WTC11 (cell line): ENCODE results near the gene DCAF10. TPM values are rescaled to one million over a fixed set of nuclear protein-coding genes. Genes with fewer than 3 reads are reported as not detected.

Experiments used
- AR ChIP-seq: fragments of 250-450 bp; sonication (Bioruptor Pico); IDR thresholded peaks from 2 replicates; pipeline ENCODE4 v1.9.0; 2021; ENCODE audit warnings: mild to moderate bottlenecking
- ARID4B ChIP-seq: sonication (generic); formaldehyde crosslinking; IDR thresholded peaks from 2 replicates; pipeline ENCODE4 v1.8.0; 2023; ENCODE audit warnings: missing genetic modification reagents, mild to moderate bottlenecking, borderline replicate concordance
- ATF3 ChIP-seq: sonication (generic); formaldehyde crosslinking; conservative IDR thresholded peaks from 2 replicates; pipeline ENCODE4 v1.8.1; 2022; ENCODE audit warnings: mild to moderate bottlenecking, missing genetic modification reagents
- E2F1 ChIP-seq: sonication (generic); formaldehyde crosslinking; IDR thresholded peaks from 2 replicates; pipeline ENCODE4 v1.8.0; 2022; ENCODE audit warnings: mild to moderate bottlenecking, missing genetic modification reagents
- E2F4 ChIP-seq: sonication (generic); formaldehyde crosslinking; IDR thresholded peaks from 2 replicates; pipeline ENCODE4 v1.8.1; 2022; ENCODE audit warnings: low read depth, mild to moderate bottlenecking, moderate library complexity, missing genetic modification reagents, borderline replicate concordance
- ELF4 ChIP-seq: sonication (generic); formaldehyde crosslinking; IDR thresholded peaks from 2 replicates; pipeline ENCODE4 v1.8.1; 2022; ENCODE audit warnings: low read depth, mild to moderate bottlenecking, moderate library complexity, missing genetic modification reagents
- ESRRA ChIP-seq: sonication (generic); formaldehyde crosslinking; IDR thresholded peaks from 2 replicates; pipeline ENCODE4 v1.8.1; 2022; ENCODE audit warnings: mild to moderate bottlenecking, missing genetic modification reagents, borderline replicate concordance
- GABPB1 ChIP-seq: sonication (generic); formaldehyde crosslinking; IDR thresholded peaks from 2 replicates; pipeline ENCODE4 v1.8.1; 2023; ENCODE audit warnings: mild to moderate bottlenecking, missing genetic modification reagents
- MAX ChIP-seq: sonication (generic); formaldehyde crosslinking; IDR thresholded peaks from 2 replicates; pipeline ENCODE4 v1.8.0; 2022; ENCODE audit warnings: mild to moderate bottlenecking, missing genetic modification reagents
- NFATC4 ChIP-seq: fragments of 250-450 bp; sonication (Bioruptor Pico); IDR thresholded peaks from 2 replicates; pipeline ENCODE4 v1.9.0; 2021; ENCODE audit warnings: mild to moderate bottlenecking
- NFE2L1 ChIP-seq: sonication (generic); formaldehyde crosslinking; IDR thresholded peaks from 2 replicates; pipeline ENCODE4 v1.8.1; 2023; ENCODE audit warnings: missing genetic modification reagents
- SOX15 ChIP-seq: fragments of 250-450 bp; sonication (Bioruptor Pico); IDR thresholded peaks from 2 replicates; pipeline ENCODE4 v1.9.0; 2021; ENCODE audit warnings: mild to moderate bottlenecking
- SP1 ChIP-seq: sonication (generic); formaldehyde crosslinking; conservative IDR thresholded peaks from 2 replicates; pipeline ENCODE4 v1.8.1; 2022; ENCODE audit warnings: missing genetic modification reagents
- TP53 ChIP-seq: sonication (generic); formaldehyde crosslinking; IDR thresholded peaks from 2 replicates; pipeline ENCODE4 v1.8.1; 2023; ENCODE audit warnings: mild to moderate bottlenecking, missing genetic modification reagents
- ZBTB43 ChIP-seq: sonication (generic); formaldehyde crosslinking; IDR thresholded peaks from 2 replicates; pipeline ENCODE4 v1.8.1; 2023; ENCODE audit warnings: mild to moderate bottlenecking, missing genetic modification reagents
- ZNF263 ChIP-seq: sonication (generic); formaldehyde crosslinking; IDR thresholded peaks from 2 replicates; pipeline ENCODE4 v1.8.1; 2022; ENCODE audit warnings: low read depth, mild to moderate bottlenecking, moderate library complexity, missing genetic modification reagents
- ZNF512 ChIP-seq: sonication (generic); formaldehyde crosslinking; IDR thresholded peaks from 2 replicates; pipeline ENCODE4 v1.8.1; 2022; ENCODE audit warnings: missing genetic modification reagents, borderline replicate concordance
- total RNA-seq: library from RNA; stranded (reverse); gene quantifications from 3 replicates; pipeline ENCODE4 v1.2.3, GENCODE V29; 2021
- TF ChIP-seq, protein P1 (sequence below): fragments of 250-450 bp; sonication (Bioruptor Pico); IDR thresholded peaks from 2 replicates; pipeline ENCODE4 v1.8.0; 2021; ENCODE audit warnings: mild to moderate bottlenecking
- TF ChIP-seq, protein P2 (sequence below): sonication (generic); formaldehyde crosslinking; IDR thresholded peaks from 2 replicates; pipeline ENCODE4 v1.8.0; 2022; ENCODE audit warnings: missing genetic modification reagents

DCAF10 gene
- total RNA-seq, 1 experiment from 2014 or later = 11.7 TPM

DNA sequence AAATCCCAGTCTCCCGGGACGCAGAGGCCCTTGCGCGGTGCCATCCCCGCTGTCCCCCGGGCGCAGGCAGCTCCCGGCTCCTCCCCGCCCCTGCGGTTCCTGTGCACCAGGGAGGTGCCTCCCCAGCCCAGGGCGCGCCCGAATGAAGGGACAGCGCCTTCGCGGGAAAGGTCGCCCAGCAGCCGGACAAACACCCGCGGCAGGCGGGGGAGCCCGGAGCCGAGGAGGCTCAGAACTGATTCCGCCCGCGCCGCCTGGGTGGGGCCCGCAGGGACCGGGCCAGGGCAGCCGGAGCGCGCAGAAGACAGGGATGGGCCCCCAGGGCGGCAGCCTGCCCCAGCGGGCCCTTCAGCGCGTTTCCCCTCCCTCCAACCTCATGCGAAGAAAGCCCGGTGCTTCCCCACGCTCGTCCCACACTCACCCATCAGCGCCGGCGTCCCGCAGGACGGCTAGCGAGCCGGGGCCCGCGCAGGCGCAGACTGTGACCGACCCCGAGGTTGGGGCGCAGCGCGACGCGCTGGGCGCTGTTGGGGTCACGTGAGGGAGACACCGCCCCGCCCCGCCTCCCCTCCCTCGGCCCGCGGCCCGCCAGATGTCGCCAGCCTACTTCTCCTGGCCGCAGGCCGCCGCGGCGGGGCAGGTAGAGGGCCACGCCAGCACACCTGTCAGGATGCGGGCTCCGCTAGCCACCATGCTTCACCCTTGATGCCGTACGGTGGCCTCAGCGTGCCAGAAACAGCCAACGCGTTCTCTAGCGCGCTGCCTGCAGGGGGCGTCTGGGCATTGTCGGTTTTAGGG, 103.2 kb downstream of the DCAF10 start, which contains the start of gene SLC25A51 (continued):
- TF ChIP-seq ZBTB43 (no peak; the same call in 1 of the 2 replicates), GABPB1 (CRISPR knock-in tag) (peak; percentile 78), ZNF263 (CRISPR knock-in tag) (no peak), TP53 (CRISPR knock-in tag) (no peak), NFE2L1 (CRISPR knock-in tag) (no peak), AR (CRISPR knock-in tag) (no peak), MAX (peak; percentile 97), SOX15 (CRISPR knock-in tag) (no peak), ELF4 (CRISPR knock-in tag) (no peak), ZNF512 (CRISPR knock-in tag) (0 out of 2 replicates have a peak, but pooled peaks have one; percentile 6), E2F4 (CRISPR knock-in tag) (no peak), SP1 (CRISPR knock-in tag) (peak; percentile 82), NFATC4 (CRISPR knock-in tag) (no peak), E2F1 (CRISPR knock-in tag) (no peak), ESRRA (CRISPR knock-in tag) (0 out of 2 replicates have a peak, but pooled peaks have one; percentile 50), ARID4B (CRISPR knock-in tag) (peak; percentile 95), ATF3 (CRISPR knock-in tag) (no peak)
- TF ChIP-seq, protein P1, sequence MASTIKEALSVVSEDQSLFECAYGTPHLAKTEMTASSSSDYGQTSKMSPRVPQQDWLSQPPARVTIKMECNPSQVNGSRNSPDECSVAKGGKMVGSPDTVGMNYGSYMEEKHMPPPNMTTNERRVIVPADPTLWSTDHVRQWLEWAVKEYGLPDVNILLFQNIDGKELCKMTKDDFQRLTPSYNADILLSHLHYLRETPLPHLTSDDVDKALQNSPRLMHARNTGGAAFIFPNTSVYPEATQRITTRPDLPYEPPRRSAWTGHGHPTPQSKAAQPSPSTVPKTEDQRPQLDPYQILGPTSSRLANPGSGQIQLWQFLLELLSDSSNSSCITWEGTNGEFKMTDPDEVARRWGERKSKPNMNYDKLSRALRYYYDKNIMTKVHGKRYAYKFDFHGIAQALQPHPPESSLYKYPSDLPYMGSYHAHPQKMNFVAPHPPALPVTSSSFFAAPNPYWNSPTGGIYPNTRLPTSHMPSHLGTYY = no peak
- TF ChIP-seq, protein P2, sequence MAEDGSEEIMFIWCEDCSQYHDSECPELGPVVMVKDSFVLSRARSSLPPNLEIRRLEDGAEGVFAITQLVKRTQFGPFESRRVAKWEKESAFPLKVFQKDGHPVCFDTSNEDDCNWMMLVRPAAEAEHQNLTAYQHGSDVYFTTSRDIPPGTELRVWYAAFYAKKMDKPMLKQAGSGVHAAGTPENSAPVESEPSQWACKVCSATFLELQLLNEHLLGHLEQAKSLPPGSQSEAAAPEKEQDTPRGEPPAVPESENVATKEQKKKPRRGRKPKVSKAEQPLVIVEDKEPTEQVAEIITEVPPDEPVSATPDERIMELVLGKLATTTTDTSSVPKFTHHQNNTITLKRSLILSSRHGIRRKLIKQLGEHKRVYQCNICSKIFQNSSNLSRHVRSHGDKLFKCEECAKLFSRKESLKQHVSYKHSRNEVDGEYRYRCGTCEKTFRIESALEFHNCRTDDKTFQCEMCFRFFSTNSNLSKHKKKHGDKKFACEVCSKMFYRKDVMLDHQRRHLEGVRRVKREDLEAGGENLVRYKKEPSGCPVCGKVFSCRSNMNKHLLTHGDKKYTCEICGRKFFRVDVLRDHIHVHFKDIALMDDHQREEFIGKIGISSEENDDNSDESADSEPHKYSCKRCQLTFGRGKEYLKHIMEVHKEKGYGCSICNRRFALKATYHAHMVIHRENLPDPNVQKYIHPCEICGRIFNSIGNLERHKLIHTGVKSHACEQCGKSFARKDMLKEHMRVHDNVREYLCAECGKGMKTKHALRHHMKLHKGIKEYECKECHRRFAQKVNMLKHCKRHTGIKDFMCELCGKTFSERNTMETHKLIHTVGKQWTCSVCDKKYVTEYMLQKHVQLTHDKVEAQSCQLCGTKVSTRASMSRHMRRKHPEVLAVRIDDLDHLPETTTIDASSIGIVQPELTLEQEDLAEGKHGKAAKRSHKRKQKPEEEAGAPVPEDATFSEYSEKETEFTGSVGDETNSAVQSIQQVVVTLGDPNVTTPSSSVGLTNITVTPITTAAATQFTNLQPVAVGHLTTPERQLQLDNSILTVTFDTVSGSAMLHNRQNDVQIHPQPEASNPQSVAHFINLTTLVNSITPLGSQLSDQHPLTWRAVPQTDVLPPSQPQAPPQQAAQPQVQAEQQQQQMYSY (CRISPR knock-in tag) = no peak
